Testis (tissue), 5 donors: ENCODE results near the gene INF2. TPM values are rescaled to one million over a fixed set of nuclear protein-coding genes. Genes with fewer than 3 reads are reported as not detected.

Experiments used
- DNase-seq: peaks from one replicate; pipeline ENCODE4 v3.0.0-alpha.2; 2019
- H3K27ac ChIP-seq, 2 donors: fragments of 200-600 bp; sonication (generic); one replicate each; pipeline ENCODE4 v1.5.1; 2019
- H3K27me3 ChIP-seq: fragments of 200-600 bp; sonication (generic); one replicate; pipeline ENCODE4 v1.5.1; 2019
- H3K36me3 ChIP-seq: fragments of 200-600 bp; sonication (generic); one replicate; pipeline ENCODE4 v1.5.1; 2017; ENCODE audit warnings: low read depth; ENCODE audit errors: missing control alignments
- H3K4me1 ChIP-seq: fragments of 200-600 bp; sonication (generic); one replicate; pipeline ENCODE4 v1.5.1; 2019
- H3K4me3 ChIP-seq, 2 donors: fragments of 200-600 bp; sonication (generic); one replicate each; pipeline ENCODE4 v1.5.1; 2017 to 2019
- H3K9me3 ChIP-seq: fragments of 200-600 bp; sonication (generic); one replicate; pipeline ENCODE4 v1.5.1; 2017
- POLR2A ChIP-seq: fragments of 450-650 bp; IDR thresholded peaks from one replicate; pipeline ENCODE4 v1.6.1; 2017; ENCODE audit warnings: antibody characterized with exemption, mild to moderate bottlenecking, moderate library complexity
- WGBS, 2 donors: methylation state at CpG; one replicate each; pipeline ENCODE4 v1.1.5; 2018; 5-methylcytosine and 5-hydroxymethylcytosine counted together
- intact Hi-C: fragments of 100-400 bp; cut with DNase I; formaldehyde crosslinking; loops from one replicate; pipeline ENCODE4 v1.15.1; 2023; ENCODE audit warnings: low total_unique reads
- long read RNA-seq, 2 donors: transcript quantifications; one replicate each; lab custom pipeline, GENCODE V29; 2026
- polyA plus RNA-seq: library from polyadenylated mRNA; stranded (reverse); fragments of 350-450 nt; fragmentation: Illumina TruSeq; extraction: RNeasy Lipid Tissue Mini Kit (QIAGEN cat#74804); gene quantifications from one replicate; pipeline ENCODE4 v1.2.3, GENCODE V29; 2014; ENCODE audit warnings: low read depth, low replicate concordance; ENCODE audit not compliant: insufficient read depth
- total RNA-seq, 2 donors: library from RNA; depleted of rRNA; stranded (reverse); fragments of >200 nt; gene quantifications; one replicate each; pipeline ENCODE4 v1.2.3, GENCODE V29; 2016
- TF ChIP-seq, protein P1 (sequence below), 3 experiments: fragments of 450-650 bp in 2 of 3; fragments of 200-600 bp in 1 of 3; sonication (generic) in 1 of 3; IDR thresholded peaks; one replicate each; pipeline ENCODE4 v1.5.1; 2016 to 2019; ENCODE audit warnings: antibody characterized with exemption in 3 of 3, mild to moderate bottlenecking in 2 of 3, moderate library complexity in 1 of 3

INF2 gene
- 100 to 1,000 TPM; 244 to 328 TPM for total RNA-seq
- 50.5 TPM for polyA plus RNA-seq
- long read RNA-seq, donor 1, full-length matches to known transcripts = 3 of 10 reads
- long read RNA-seq, donor 1, partial matches to known transcripts = 7 of 10 reads
- long read RNA-seq, donor 1, other reads (novel, unspliced or antisense) = 0 of 10 reads
- long read RNA-seq, donor 2, partial matches to known transcripts = 0 of 1 reads
- long read RNA-seq, donor 2, other reads (novel, unspliced or antisense) = 0 of 1 reads

DNA sequence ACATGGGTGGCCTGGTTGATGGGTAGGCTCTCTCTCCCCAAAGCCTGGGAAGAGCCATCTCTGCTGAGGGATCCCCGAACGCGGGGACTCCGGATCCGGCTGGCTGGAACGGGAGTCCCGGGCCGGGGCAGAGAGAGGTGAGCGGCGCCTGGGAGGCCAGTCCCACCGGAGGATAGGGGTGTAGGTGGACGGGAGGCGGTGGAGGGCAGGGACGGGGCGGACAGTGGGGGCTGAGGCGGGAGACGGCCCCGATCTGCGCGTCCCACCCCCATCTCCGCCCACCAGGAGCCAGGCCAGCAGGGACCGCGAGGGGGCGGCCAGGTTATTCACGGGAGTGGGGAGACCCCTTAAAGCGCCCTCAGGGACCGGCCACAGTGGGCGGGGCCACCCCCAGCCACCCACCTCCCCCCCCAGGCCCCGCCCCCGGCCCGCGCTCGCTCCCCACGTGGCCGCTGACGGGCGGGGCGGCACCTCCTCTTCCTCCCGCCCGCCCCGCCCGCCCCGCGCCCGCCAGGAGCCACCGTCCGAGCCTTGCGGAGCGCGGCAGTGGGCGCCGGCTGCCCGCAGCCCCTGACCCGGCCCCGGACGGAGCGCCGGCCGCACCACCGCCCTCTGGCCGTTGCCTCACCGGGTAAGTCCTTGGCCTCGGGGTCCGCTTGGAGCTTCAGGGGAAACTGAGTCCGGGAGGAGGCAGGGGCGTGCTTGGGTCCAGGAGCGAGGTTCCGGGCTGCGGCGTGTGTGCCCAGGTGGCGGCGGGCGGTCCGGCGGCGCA is at the start of gene INF2:
Gene INF2, plus strand, starts transcription at position 510 of the 772 bp plus-strand sequence. CDS start 11,748 bp downstream, outside the sequence.
- Histone ChIP-seq H3K9me3 (no peaks in the 10 kb centered on the region), H3K4me1 (peaks cover 49% of the 10 kb centered on the region), H3K4me3 (peak within 1 kb of the TSS; percentile 82 to 86), H3K36me3 (no peaks in the 10 kb centered on the region), H3K27me3 (no peaks in the 10 kb centered on the region), H3K27ac (peak within 1 kb of the TSS; percentile 76 to 81)
- TF ChIP-seq POLR2A = no peak
- TF ChIP-seq, protein P1, sequence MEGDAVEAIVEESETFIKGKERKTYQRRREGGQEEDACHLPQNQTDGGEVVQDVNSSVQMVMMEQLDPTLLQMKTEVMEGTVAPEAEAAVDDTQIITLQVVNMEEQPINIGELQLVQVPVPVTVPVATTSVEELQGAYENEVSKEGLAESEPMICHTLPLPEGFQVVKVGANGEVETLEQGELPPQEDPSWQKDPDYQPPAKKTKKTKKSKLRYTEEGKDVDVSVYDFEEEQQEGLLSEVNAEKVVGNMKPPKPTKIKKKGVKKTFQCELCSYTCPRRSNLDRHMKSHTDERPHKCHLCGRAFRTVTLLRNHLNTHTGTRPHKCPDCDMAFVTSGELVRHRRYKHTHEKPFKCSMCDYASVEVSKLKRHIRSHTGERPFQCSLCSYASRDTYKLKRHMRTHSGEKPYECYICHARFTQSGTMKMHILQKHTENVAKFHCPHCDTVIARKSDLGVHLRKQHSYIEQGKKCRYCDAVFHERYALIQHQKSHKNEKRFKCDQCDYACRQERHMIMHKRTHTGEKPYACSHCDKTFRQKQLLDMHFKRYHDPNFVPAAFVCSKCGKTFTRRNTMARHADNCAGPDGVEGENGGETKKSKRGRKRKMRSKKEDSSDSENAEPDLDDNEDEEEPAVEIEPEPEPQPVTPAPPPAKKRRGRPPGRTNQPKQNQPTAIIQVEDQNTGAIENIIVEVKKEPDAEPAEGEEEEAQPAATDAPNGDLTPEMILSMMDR (IDR thresholded peaks at IDR 0.05) = no peak
- WGBS, 2 donors = 1 to 2% methylated on average over 14 to 36 of the region's 76 CpGs
- intact Hi-C loops = no loop called here
- DNase-seq = peak; percentile 66

DNA sequence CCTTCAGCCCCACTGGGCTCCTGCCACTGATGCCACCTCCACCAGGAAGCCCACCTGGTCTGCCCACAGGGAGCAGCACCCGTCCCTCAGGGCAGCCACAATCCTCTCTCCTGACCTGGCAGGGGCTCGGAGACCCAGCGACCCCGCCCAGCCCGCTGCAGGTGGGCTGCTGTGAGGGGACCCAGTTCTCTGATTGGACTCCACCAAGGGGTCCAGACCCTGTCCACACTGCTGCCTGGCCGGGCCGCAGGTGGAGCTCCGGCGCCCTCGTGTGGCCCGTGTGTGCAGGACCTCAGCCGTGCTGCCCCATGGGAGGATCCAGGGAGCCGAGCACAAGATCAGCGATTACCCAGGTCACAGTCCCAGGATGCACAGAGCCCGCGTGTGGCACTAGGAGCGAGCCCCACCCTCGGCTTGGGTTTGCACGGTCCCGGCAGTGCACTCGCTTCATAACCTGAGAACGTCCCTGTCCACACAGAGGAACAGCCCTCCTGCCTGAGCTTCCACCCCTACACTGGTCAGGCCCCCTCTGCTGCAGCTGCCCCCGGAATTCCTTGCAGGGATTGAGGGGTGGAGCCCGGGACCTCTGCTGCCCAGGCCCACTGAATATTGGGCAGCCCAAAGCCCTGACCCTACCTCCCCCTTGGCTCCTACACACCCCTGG is 49.4 kb upstream of the INF2 start:
- intact Hi-C loops = loop anchor here (10.0 kb wide), 1 partner anchor 495 kb away; no protein-coding TSS in a partner anchor
- TF ChIP-seq POLR2A = no peak
- TF ChIP-seq, protein P1 (IDR thresholded peaks at IDR 0.05) = peak; percentile 60 to 76 (median 75)
- DNase-seq = peak; percentile 71
- no peaks in the 10 kb centered on the region for H3K27me3 ChIP-seq
- no peak overlapping the region for H3K27ac ChIP-seq
- no peaks in the 10 kb centered on the region for H3K36me3 ChIP-seq
- H3K4me3 ChIP-seq = no peak overlapping the region
- WGBS, 2 donors = 14 to 38% methylated on average over 8 to 23 of the region's 24 CpGs
- no peaks in the 10 kb centered on the region for H3K9me3 ChIP-seq
- no peaks in the 10 kb centered on the region for H3K4me1 ChIP-seq

DNA sequence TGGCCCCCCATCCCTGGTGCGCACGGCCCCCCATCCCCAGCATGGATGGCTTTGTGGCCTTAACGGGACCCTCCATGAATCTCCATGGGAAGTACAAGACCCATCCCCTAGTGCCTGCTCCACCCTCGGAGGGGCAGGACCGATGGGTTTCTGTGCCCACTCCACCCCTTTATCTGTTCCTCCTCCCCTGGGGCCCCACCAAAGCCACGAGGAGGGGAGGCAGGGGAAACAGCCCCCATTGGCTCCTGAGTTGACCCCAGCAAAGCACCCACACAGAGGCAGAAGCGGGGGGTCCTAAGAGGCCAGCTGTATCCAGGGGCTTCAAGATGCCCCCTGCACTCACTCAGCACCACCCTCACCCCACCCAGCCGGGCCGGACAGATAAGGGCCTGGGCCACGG is 48.7 kb upstream of the INF2 start:
- Histone ChIP-seq H3K27me3 (no peaks in the 10 kb centered on the region), H3K27ac (no peak overlapping the region), H3K4me3 (no peak overlapping the region), H3K4me1 (no peaks in the 10 kb centered on the region), H3K9me3 (no peaks in the 10 kb centered on the region), H3K36me3 (no peaks in the 10 kb centered on the region)
- intact Hi-C loops = no loop called here
- no peak for DNase-seq
- TF ChIP-seq POLR2A = no peak
- TF ChIP-seq, protein P1 (IDR thresholded peaks at IDR 0.05) = no peak
- WGBS, 2 donors = 75 to 86% methylated on average over 4 to 10 of the region's 10 CpGs

DNA sequence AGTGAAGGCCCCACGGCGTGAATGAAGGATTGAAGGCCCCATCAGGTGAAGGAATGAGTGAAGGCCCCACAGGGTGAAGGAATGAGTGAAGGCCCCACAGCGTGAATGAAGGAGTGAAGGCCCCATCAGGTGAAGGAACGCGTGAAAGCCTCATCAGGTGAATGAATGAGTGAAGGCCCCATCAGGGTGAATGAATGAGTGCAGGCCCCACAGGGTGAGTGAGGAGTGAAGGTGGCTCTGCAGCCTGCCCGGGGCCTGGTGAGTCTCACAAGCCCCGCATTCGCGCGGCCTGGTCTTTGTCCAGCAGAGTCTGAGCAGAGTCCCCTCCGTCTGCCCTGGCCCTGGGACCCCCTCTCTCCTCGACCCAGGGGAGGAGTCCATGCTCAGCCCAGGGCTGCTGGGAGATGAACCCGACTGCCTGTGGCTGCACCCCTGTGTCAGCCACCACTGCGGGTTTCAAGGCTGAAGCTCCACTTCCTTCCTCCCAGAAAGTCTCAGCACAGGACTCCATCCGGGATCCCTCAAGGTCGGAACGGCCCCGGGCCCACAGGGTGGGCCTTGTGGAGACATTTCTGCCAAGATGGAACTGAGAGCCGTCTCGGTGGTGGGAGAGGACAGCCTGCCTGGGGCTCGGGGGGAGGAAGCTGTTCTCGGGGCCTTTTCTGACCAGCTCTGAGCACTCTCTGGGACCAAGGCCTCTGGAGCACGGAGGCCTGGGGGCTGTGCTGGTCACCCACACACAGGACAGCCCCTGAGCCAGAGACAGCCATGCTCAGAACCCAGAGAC is 47.5 kb upstream of the INF2 start:
- no peaks in the 10 kb centered on the region for H3K27me3 ChIP-seq
- intact Hi-C loops = no loop called here
- TF ChIP-seq POLR2A = no peak
- TF ChIP-seq, protein P1 (IDR thresholded peaks at IDR 0.05) = no peak
- H3K27ac ChIP-seq = no peak overlapping the region
- H3K9me3 ChIP-seq = no peaks in the 10 kb centered on the region
- H3K36me3 ChIP-seq = no peaks in the 10 kb centered on the region
- WGBS, 2 donors = 70% methylated on average over 15 to 20 of the region's 23 CpGs
- H3K4me3 ChIP-seq = no peak overlapping the region
- no peak for DNase-seq
- no peaks in the 10 kb centered on the region for H3K4me1 ChIP-seq
